ENCODE data around the gene SEC23A. TPM values are rescaled to one million over a fixed set of nuclear protein-coding genes. Genes with fewer than 3 reads are reported as not detected.
"Not testable (repeated sequence)": the region's sequence is repeated elsewhere in the genome, so short reads cannot be mapped to it uniquely, and the experiment has no call there.

Gene SEC23A
- total RNA-seq, result 10 to 100 TPM; 33.8 to 59.1 (median 50.3) TPM

DNA sequence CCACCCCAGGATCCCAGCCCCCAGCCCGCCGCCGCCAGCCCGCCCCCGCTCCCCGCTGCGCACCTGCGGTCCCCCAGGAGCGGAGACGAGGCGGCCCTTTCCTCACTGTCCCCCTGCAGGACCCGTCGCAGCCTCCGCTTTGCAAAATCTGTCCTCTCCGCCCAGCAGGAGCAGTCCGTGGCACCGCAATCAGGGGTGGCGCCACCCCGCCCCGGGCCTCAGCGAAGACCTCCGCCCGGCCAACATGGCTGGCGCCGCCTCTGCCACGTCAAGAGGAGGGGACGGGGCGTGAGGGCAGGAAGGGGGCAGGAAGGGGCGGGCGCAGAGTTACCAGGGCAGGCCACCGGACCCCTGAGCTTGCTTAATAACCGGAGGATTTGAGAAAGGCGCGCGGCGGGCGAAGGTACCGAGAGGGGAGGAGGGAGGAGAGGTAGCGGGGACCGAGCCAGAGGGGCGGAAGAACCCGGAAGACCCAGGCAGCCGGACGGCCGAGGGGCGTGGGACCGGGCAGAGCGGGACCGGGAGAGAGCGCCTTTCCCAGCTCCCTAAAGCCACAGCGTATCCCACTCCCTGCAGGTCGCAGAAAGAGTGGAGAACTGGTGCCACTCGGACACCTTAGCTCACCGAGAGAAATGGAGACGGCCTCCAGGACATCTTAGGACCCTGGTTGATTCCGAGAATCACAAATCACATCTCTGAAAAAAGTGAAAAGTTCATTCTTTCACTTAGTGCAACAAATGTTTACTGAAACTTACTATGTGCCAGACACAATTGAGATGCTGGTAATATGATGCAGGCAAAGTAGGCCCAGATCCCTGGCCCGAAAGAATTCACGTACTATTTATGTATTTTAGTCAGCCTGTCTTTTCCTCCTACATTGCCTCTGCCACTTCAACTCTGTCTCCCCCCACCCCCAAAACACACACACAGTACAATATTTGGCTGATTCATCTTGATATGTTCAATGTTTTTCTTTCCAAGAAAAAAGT is at the start of gene SEC23A:
SEC23A (minus strand) TSS at position 267 of the 989 bp plus-strand sequence. CDS start 7,117 bp downstream, outside the sequence.
- Histone ChIP-seq H3K4me3 (peak within 1 kb of the TSS; percentile 82), H3K36me3 (no peaks in the 10 kb centered on the region), H3K27me3 (no peaks in the 10 kb centered on the region), H3K4me1 (peaks cover 25% of the 10 kb centered on the region), H3K9me3 (no peaks in the 10 kb centered on the region), H3K27ac (peak within 1 kb of the TSS; percentile 88)
- peak; percentile 96 to 97 for DNase-seq (ENCODE audit: low spot score in 2 of 2)
- TF ChIP-seq EP300 (IDR thresholded peaks at IDR 0.05) (no peak), POLR2A (IDR thresholded peaks at IDR 0.05) (peak; percentile 26 to 78), POLR2AphosphoS5 (IDR thresholded peaks at IDR 0.05) (peak in 2 of 3 donors; percentile 56 to 69)
- WGBS, result 0% methylated on average over 20 of the region's 58 CpGs

- TF ChIP-seq EP300 (IDR thresholded peaks at IDR 0.05) (no peak), POLR2A (IDR thresholded peaks at IDR 0.05) (no peak), CTCF (IDR thresholded peaks at IDR 0.05) (no peak), POLR2AphosphoS5 (IDR thresholded peaks at IDR 0.05) (no peak)
- H3K36me3 ChIP-seq, result peaks cover 45% of the 10 kb centered on the region
- no peak overlapping the region for H3K27ac ChIP-seq
- H3K9me3 ChIP-seq, result no peaks in the 10 kb centered on the region
- H3K4me1 ChIP-seq, result no peaks in the 10 kb centered on the region
- 90% methylated on average over 7 of the region's 7 CpGs for WGBS
- H3K4me3 ChIP-seq, result no peak overlapping the region
- H3K27me3 ChIP-seq, result no peaks in the 10 kb centered on the region
- DNase-seq (ENCODE audit: low spot score in 2 of 2), result no peak
These were observed 42.4 kb upstream of the SEC23A start for GRCh38 chr14:39145266-39145966.

DNA sequence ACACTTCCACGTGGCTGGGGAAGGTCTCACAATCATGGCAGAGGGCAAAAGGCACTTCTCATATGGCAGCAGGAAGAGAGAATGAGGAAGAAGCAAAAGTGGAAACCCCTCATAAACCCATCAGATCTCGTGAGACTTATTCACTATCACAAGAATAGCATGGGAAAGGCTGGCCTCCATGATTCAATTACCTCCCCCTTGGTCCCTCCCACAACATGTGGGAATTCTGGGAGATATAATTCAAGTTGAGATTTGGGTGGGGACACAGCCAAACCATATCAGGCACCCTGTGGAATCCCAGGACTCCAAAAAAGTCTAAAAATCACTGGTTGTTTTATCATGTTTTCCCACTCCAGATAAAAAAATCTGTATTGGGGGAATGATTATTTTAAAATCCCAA is 40.2 kb upstream of the SEC23A start:
- not testable (repeated sequence) for H3K4me1 ChIP-seq; H3K27ac ChIP-seq; H3K9me3 ChIP-seq; H3K4me3 ChIP-seq; DNase-seq (ENCODE audit: low spot score in 2 of 2); H3K27me3 ChIP-seq
- WGBS, result 80% methylated on average over 2 of the region's 2 CpGs
- peaks cover 31% of the 10 kb centered on the region for H3K36me3 ChIP-seq

- 100% methylated on average over 1 of the region's 1 CpG for WGBS
- not testable (repeated sequence) for H3K4me3 ChIP-seq; H3K4me1 ChIP-seq; H3K27ac ChIP-seq; DNase-seq (ENCODE audit: low spot score in 2 of 2); H3K9me3 ChIP-seq; H3K27me3 ChIP-seq
- peaks cover 31% of the 10 kb centered on the region for H3K36me3 ChIP-seq
These were observed 38.6 kb upstream of the SEC23A start for GRCh38 chr14:39141623-39142022.

GRCh38 chr14:39140170-39140569 is 37.1 kb upstream of the SEC23A start:
- H3K4me1 ChIP-seq, result no peaks in the 10 kb centered on the region
- no peak overlapping the region for H3K4me3 ChIP-seq
- no peak for TF ChIP-seq POLR2AphosphoS5 (IDR thresholded peaks at IDR 0.05)
- no peak for TF ChIP-seq CTCF (IDR thresholded peaks at IDR 0.05)
- no peak for TF ChIP-seq POLR2A (IDR thresholded peaks at IDR 0.05)
- no peak for TF ChIP-seq EP300 (IDR thresholded peaks at IDR 0.05)
- H3K27ac ChIP-seq, result no peak overlapping the region
- peaks cover 45% of the 10 kb centered on the region for H3K36me3 ChIP-seq
- H3K9me3 ChIP-seq, result no peaks in the 10 kb centered on the region
- no peaks in the 10 kb centered on the region for H3K27me3 ChIP-seq
- WGBS, result 94% methylated on average over 3 of the region's 3 CpGs
- no peak for DNase-seq (ENCODE audit: low spot score in 2 of 2)

- H3K4me1 ChIP-seq, result no peaks in the 10 kb centered on the region
- H3K27me3 ChIP-seq, result no peaks in the 10 kb centered on the region
- no peak overlapping the region for H3K4me3 ChIP-seq
- DNase-seq (ENCODE audit: low spot score in 2 of 2), result no peak
- H3K9me3 ChIP-seq, result no peaks in the 10 kb centered on the region
- TF ChIP-seq CTCF (IDR thresholded peaks at IDR 0.05) (no peak), POLR2A (IDR thresholded peaks at IDR 0.05) (no peak), EP300 (IDR thresholded peaks at IDR 0.05) (no peak), POLR2AphosphoS5 (IDR thresholded peaks at IDR 0.05) (no peak)
- 91% methylated on average over 1 of the region's 1 CpG for WGBS
- peaks cover 53% of the 10 kb centered on the region for H3K36me3 ChIP-seq
- no peak overlapping the region for H3K27ac ChIP-seq
These were observed 35.4 kb upstream of the SEC23A start for GRCh38 chr14:39138440-39138839.

DNA sequence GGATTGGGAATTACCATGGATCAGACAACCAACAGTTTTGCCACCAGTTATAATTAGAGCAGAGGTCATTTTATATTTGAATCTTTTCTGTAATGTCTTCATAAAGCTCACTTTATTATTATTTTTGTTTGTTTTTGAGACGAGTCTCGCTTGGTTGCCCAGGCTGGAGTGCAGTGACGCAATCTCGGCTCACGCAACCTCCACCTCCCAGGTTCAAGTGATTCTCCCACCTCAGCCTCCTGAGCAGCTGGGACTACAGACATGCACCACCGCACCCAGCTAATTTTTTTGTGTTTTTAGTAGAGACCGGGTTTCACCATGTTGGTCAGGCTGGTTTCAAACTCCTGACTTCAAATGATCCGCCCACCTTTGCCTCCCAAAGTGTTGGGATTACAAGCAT is 34.8 kb upstream of the SEC23A start:
- not testable (repeated sequence) for H3K27ac ChIP-seq; DNase-seq (ENCODE audit: low spot score in 2 of 2); H3K9me3 ChIP-seq; H3K4me1 ChIP-seq; H3K4me3 ChIP-seq; H3K27me3 ChIP-seq
- H3K36me3 ChIP-seq, result peaks cover 53% of the 10 kb centered on the region
- 96% methylated on average over 8 of the region's 8 CpGs for WGBS

Data from suprapubic skin (tissue), 4 donors.